ENCODE data around the gene GLCE.
"Not testable (repeated sequence)": the region's sequence is repeated elsewhere in the genome, so short reads cannot be mapped to it uniquely, and the experiment has no call there.

The GLCE gene

DNA sequence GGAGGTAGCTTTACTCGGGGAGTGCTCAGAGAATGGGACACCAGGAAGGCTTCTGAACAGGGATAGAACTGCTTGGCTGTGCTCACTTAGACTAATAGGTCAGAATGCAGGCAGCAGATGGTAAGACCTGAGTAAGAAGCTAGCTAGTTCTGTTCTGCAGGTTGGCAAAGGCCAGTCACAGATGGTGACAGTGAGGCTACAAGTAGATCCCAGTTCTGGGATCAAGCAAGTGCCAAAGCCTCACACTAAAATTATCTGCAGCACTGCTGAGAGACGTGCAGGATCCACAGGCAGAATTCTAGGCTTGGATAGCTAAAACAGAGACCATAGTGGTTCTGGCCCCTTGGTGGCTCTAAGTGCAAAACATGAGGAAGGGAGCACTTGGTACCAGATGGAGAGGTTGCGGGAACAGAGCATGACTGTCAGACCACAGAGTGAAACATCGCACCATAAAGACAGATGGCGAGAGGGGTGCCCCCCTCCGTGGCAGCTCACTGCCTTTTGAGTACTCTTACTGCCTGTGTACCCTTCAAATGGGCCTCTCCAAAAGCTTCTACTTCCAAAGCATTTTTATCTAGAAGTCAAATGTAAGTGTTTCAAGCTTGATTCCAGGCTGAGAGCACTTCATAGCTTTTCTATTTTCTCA, 3.6 kb upstream of the GLCE start:
- Mint-ChIP-seq H3K36me3 (ENCODE audit: insufficient read depth) (peaks cover 12% of the 10 kb centered on the region), H3K4me3 (no peak overlapping the region), H3K9me3 (no peaks in the 10 kb centered on the region), H3K4me1 (ENCODE audit: low read depth in 2 of 2) (peaks cover 12 to 20% of the 10 kb centered on the region in 2 donors), H3K27me3 (peaks cover 34 to 42% of the 10 kb centered on the region in 2 donors), H3K27ac (no peak overlapping the region)
- ATAC-seq (replicated peaks) (no peak), DNase-seq (no peak)

DNA sequence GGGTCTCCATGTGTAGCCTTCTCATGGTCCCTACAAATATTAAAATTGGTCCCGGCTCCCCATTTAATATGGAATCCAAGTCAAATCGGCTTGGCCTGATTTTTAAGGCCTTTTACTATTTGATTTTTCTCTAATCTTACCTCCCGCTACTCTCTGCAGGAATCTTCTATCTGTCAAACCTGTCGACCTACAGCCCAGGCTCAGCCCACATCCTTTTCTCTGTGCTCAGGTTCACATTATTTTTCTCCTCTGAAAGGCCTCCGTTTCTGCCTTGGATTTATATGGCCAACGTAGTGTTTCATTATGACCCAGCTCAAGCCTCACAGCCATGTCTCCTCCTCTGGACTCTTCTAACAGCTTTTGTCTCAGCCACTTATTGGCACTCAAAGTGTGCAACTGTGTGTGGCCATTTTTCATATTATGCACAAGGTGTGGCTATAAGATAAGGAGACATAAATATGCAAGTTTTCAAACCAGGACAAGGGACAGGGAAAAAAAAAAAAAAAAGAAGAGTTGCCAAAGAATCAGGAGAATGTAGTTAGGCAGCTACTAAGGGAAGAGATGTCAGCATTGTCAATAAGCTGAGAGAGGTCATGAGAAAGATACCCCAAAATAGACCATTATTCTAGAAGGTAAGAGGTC, 2.1 kb upstream of the GLCE start:
- DNase-seq (no peak), ATAC-seq (replicated peaks) (no peak)
- Mint-ChIP-seq H3K27me3 (peaks cover 22 to 27% of the 10 kb centered on the region in 2 donors), H3K27ac (no peak overlapping the region), H3K4me1 (ENCODE audit: low read depth in 2 of 2) (peaks cover 13 to 22% of the 10 kb centered on the region in 2 donors), H3K4me3 (no peak overlapping the region), H3K36me3 (ENCODE audit: insufficient read depth) (peaks cover 12% of the 10 kb centered on the region), H3K9me3 (no peaks in the 10 kb centered on the region)

DNA sequence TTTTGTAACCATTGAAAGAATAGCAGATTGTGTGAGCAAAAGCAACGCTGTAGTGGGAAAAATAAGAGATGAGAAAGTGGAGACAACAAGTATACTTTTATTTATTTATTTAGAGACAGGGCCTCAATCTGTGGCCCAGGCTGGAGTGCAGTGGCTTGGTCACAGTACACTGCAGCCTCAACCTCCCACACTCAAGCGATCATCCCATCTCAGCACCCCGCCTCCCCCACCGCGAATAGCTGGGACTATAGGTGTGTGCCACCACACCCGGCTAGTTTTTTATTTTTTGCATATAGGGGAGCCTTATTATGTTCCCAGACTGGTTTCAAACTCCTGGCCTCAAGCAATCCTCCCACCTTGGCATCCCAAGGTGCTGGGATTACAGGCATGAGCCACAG, 1.6 kb upstream of the GLCE start:
- no peaks in the 10 kb centered on the region for H3K9me3 Mint-ChIP-seq
- H3K4me1 Mint-ChIP-seq (ENCODE audit: low read depth in 2 of 2) = peaks cover 13 to 22% of the 10 kb centered on the region in 2 donors
- H3K36me3 Mint-ChIP-seq (ENCODE audit: insufficient read depth) = peaks cover 12% of the 10 kb centered on the region
- peak overlapping the region in 1 of 2 donors; percentile 93 for H3K27ac Mint-ChIP-seq
- peak overlapping the region; percentile 97 to 99 for H3K4me3 Mint-ChIP-seq
- no peak for DNase-seq
- no peak for ATAC-seq (replicated peaks)
- H3K27me3 Mint-ChIP-seq = peaks cover 17 to 22% of the 10 kb centered on the region in 2 donors

DNA sequence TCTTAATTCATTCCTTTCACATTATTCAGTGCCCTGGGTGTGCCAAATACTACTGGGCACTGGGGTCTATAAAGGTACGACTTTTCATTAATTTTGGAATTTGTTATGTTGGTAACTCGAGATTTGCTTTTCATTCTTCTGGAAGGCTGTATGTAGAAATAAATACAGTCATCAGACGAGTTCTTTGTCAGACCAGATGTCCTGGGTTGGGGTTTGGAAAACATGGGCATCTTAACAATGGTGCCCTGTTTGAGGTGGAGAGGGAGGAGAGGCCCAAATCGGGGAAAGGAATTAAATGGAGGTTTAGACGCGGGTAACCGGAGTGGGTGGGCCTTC, 662 bp upstream of the GLCE start:
- Mint-ChIP-seq H3K27me3 (peaks cover 8 to 13% of the 10 kb centered on the region in 2 donors), H3K36me3 (ENCODE audit: insufficient read depth) (peaks cover 12% of the 10 kb centered on the region), H3K27ac (peak overlapping the region; percentile 93 to 95), H3K4me1 (ENCODE audit: low read depth in 2 of 2) (peaks cover 13 to 22% of the 10 kb centered on the region in 2 donors), H3K4me3 (peak overlapping the region; percentile 97 to 99), H3K9me3 (no peaks in the 10 kb centered on the region)
- DNase-seq (no peak), ATAC-seq (replicated peaks) (no peak)

DNA sequence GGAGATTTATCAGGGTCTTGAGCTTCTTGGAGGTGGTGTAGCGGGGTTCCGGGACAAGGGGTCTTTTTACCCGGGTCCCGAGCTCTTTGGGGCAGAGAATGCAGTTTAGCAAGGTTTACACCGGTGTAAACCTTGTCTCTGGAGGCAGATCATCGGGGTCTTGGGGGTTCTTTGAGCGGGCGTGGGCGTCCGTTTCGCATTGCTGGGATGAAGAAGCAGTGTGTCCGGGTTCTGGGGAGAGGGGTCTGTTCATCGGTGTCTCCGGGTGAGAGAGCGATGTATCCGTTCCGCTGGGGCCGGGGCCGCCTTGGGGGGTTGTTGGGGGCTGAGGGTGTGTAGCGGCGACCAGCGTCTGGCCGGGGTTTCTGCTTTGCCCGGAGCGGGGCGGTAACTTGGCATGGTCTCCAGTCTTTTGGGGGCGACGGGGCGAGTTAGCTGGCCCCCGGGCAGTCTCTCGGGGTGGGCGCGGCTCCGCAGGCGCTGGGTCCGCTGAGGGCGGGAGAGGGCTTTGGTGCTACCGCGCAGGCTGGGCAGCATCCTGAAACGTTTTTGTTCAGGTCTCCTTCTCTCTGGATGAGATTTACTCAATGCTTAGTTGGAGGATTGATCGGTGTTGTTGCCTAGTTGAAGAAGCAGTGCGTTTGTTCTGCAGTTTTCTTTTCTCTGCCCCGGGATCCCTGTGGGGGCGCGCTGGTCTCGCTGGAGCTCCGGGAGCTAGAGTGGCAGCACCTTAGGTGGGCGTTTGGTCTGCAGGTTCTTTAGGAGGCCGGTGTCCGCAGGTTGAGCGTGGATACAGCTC, 843 bp downstream of the GLCE start:
- Mint-ChIP-seq H3K9me3 (no peaks in the 10 kb centered on the region), H3K36me3 (ENCODE audit: insufficient read depth) (peaks cover 12% of the 10 kb centered on the region), H3K4me3 (peak overlapping the region; percentile 97 to 99), H3K27ac (peak overlapping the region; percentile 93 to 95), H3K4me1 (ENCODE audit: low read depth in 2 of 2) (peaks cover 13 to 25% of the 10 kb centered on the region in 2 donors), H3K27me3 (no peaks in the 10 kb centered on the region)
- no peak for ATAC-seq (replicated peaks)
- peak; percentile 2 to 14 (median 4) for DNase-seq

DNA sequence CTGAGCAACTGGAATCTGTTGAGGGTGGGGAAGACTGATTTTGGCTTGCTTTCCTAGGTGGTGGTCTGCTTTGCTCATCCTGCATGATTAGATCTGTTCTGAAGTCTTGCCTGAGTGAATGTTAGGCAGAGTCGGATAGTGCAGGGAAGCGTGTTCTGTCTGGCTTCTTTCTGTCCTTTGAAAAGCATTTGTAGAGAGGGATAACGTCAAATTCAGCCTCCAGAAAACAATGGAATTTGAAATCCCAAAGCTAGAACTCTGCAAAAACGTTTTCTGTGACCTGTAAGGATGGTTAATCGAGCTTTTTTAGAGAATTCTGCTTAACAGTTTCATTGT, 1.4 kb downstream of the GLCE start:
- H3K27ac Mint-ChIP-seq = peak overlapping the region; percentile 93 to 95
- H3K27me3 Mint-ChIP-seq = no peaks in the 10 kb centered on the region
- H3K4me3 Mint-ChIP-seq = peak overlapping the region; percentile 97 to 99
- peaks cover 12% of the 10 kb centered on the region for H3K36me3 Mint-ChIP-seq (ENCODE audit: insufficient read depth)
- DNase-seq (no peak), ATAC-seq (replicated peaks) (no peak)
- H3K9me3 Mint-ChIP-seq = no peaks in the 10 kb centered on the region
- peaks cover 13 to 25% of the 10 kb centered on the region in 2 donors for H3K4me1 Mint-ChIP-seq (ENCODE audit: low read depth in 2 of 2)

DNA sequence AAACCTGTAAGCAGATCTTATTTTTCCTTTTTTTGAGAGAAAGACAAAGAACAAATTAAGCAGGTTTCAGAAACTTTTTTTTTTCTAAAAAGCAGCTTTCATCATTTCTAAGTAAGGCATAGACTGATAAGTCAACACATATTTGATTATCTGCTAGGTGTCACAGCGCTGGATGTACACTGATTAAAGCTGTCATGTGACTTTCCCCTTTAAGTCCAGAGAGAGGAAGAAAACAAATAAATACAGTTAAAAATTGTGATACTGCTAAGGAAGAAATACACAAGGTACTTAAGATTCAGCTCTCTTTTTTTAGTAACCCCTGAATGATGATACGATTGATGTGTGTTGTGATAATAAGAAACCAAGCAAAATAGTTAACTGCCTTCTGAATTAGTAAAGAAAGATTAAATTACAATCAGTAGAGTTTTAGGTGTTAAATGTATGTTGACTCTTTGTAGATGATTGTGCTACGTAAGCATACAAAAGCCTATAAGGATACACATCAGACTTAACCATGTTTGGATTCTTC, 2.8 kb downstream of the GLCE start:
- Mint-ChIP-seq H3K36me3 (ENCODE audit: insufficient read depth) (peaks cover 12% of the 10 kb centered on the region), H3K9me3 (no peaks in the 10 kb centered on the region), H3K4me1 (ENCODE audit: low read depth in 2 of 2) (peaks cover 13 to 25% of the 10 kb centered on the region in 2 donors)

DNA sequence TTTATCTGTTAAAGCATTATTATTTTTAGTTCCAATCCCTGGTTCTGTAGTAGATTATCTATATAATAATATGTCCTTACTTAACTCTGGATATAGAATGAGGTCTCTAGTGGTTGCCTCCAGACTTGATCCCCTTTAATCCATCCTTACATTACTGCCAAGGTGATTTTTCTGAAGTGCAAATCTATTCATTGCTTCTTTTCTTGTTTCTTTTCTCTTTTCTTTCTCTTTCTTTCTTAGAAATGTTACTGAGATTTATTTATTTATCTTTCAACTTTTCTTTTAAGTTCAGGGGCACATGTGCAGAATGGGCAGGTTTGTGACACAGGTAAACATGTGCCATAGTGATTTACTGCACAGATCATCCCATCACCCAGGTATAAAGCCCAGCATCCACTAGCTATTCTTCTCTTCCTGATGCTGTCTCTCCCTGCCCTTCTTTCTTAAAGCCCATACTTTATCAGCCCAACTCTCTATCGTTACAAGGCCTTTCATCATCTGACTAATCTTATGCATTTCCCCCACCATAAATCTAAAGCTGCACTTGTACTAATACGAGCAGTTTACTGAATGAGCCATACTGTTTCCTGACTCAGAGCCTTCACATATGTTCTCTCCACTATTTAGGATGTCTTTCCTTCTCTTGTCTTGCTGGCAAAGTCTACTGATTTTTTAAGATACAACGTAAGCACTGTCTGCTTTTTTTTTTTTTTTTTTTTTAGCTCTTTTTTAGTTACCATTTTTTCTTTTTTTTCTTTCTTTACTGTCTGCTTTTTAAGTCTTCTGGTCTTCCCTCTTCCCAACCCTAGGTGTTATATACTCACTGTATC, 4.6 kb downstream of the GLCE start:
- no peak for DNase-seq

More for the DNA sequence above, 2.8 kb downstream of the GLCE start:
- ATAC-seq (replicated peaks) = no peak
- no peak overlapping the region for H3K27ac Mint-ChIP-seq
- H3K27me3 Mint-ChIP-seq = no peaks in the 10 kb centered on the region
- DNase-seq = no peak
- no peak overlapping the region for H3K4me3 Mint-ChIP-seq

DNA sequence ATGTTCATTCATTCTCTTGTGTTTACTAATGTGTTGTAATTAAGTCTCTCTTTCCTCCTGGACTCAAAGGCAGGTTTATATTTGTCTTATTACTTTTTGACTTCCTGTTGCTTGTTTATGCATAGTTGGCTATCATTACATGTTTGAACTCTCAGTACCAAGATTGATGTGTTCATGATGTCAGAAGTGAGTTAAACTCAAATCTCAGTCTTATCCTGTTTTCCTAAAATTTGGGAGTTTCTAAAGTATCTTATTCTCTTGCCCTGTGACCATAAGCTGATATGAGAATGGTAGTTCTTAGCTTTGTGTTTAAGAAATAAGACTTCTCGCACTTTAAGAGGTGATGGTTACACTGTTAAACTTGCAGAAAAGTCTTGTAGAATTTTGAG, 5.2 kb downstream of the GLCE start:
- ATAC-seq (replicated peaks) = no peak
- no peak overlapping the region for H3K4me3 Mint-ChIP-seq
- peaks cover 6% of the 10 kb centered on the region for H3K36me3 Mint-ChIP-seq (ENCODE audit: insufficient read depth)

More for the DNA sequence above, 4.6 kb downstream of the GLCE start:
- H3K4me3 Mint-ChIP-seq = no peak overlapping the region
- H3K9me3 Mint-ChIP-seq = no peaks in the 10 kb centered on the region
- H3K36me3 Mint-ChIP-seq (ENCODE audit: insufficient read depth) = peaks cover 8% of the 10 kb centered on the region
- H3K27ac Mint-ChIP-seq = peak overlapping the region in 1 of 2 donors; percentile 71
- no peaks in the 10 kb centered on the region for H3K27me3 Mint-ChIP-seq
- H3K4me1 Mint-ChIP-seq (ENCODE audit: low read depth in 2 of 2) = peaks cover 10 to 17% of the 10 kb centered on the region in 2 donors
- no peak for ATAC-seq (replicated peaks)

DNA sequence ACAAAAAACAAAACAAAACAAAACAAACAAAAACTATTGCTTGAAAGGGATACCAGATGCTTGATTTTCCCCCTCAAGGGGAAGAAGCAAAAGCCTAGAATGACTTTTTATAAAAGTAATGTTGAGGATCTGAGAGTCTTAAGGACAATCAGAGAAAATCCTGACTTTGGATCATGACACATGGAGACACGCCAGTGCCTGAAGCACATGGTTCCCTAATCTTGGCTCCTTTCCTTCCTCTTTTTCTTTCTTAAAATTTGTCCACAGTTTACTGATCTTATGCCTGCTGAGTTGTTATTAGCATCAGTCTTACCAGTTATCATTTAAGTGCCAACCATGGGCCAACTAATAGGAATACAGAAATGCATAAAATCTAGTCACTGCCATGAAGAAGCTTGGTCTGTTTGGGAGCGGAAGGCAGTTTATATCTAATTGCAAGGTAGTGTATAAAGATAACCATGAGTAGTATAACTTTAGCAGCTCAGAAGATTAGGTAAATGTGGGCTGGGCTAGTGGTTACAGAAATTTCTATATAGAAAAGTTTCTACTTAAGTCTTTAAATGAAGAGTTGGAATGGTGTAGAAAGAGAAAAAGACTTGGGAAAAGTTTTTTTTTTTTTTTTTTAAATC, 6.9 kb downstream of the GLCE start:
- H3K27me3 Mint-ChIP-seq = no peaks in the 10 kb centered on the region
- H3K4me3 Mint-ChIP-seq = no peak overlapping the region

More for the DNA sequence above, 5.2 kb downstream of the GLCE start:
- Mint-ChIP-seq H3K9me3 (no peaks in the 10 kb centered on the region), H3K27me3 (no peaks in the 10 kb centered on the region), H3K27ac (peak overlapping the region in 1 of 2 donors; percentile 20), H3K4me1 (ENCODE audit: low read depth in 2 of 2) (peaks cover 9 to 17% of the 10 kb centered on the region in 2 donors)
- no peak for DNase-seq

DNA sequence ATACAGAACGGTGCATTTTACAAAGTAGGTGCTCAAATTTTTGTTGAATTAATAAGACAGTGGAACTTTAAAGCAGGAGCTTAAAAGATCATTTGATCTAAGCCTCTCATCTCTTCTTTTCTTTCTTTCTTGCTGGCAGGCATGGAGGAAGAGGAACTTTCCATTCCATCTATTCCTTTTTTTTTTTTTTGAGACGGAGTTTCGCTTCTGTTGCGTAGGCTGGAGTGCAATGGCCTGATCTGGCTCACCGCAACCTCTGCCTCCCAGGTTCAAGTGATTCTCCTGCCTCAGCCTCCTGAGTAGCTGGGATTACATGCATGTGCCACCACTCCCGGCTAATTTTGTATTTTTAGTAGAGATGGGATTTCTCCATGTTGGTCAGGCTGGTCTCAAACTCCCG, 7.9 kb downstream of the GLCE start:
- not testable (repeated sequence) for H3K36me3 Mint-ChIP-seq (ENCODE audit: insufficient read depth); H3K9me3 Mint-ChIP-seq; ATAC-seq (replicated peaks); H3K27me3 Mint-ChIP-seq; H3K27ac Mint-ChIP-seq; DNase-seq; H3K4me3 Mint-ChIP-seq; H3K4me1 Mint-ChIP-seq (ENCODE audit: low read depth in 2 of 2)

More for the DNA sequence above, 6.9 kb downstream of the GLCE start:
- DNase-seq (no peak), ATAC-seq (replicated peaks) (no peak)
- no peaks in the 10 kb centered on the region for H3K36me3 Mint-ChIP-seq (ENCODE audit: insufficient read depth)
- H3K27ac Mint-ChIP-seq = no peak overlapping the region
- no peaks in the 10 kb centered on the region for H3K9me3 Mint-ChIP-seq
- H3K4me1 Mint-ChIP-seq (ENCODE audit: low read depth in 2 of 2) = peaks cover 0 to 3% of the 10 kb centered on the region in 2 donors

DNA sequence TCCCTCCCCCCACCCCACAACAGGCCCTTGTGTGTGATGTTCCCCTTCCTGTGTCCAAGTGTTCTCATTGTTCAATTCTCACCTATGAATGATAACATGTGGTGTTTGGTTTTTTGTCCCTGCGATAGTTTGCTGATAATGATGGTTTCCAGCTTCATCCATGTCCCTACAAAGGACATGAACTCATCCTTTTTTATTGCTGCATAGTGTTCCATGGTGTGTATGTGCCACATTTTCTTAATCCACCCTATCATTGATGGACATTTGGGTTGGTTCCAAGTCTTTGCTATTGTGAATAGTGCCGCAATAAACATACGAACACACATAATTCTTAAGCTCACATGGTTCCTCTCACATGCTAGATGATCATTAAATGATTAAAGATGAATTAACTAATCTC, 9.1 kb downstream of the GLCE start:
- H3K27me3 Mint-ChIP-seq; ATAC-seq (replicated peaks); H3K4me1 Mint-ChIP-seq (ENCODE audit: low read depth in 2 of 2); H3K9me3 Mint-ChIP-seq; H3K4me3 Mint-ChIP-seq; DNase-seq; H3K36me3 Mint-ChIP-seq (ENCODE audit: insufficient read depth); H3K27ac Mint-ChIP-seq: not testable (repeated sequence)
